ENCODE measurements around the gene STAG2. TPM values are rescaled to one million over a fixed set of nuclear protein-coding genes. Genes with fewer than 3 reads are reported as not detected.
"Not testable (repeated sequence)": the region's sequence is repeated elsewhere in the genome, so short reads cannot be mapped to it uniquely, and the experiment has no call there.

STAG2 gene
- total and polyA plus RNA-seq, 8 donors, result 11.1 to 175 (median 26.1) TPM

GRCh38 chrX:123923211-123923610 is 38.3 kb upstream of the STAG2 start:
- 52 to 100% (median 90%) methylated on average over 2 of the region's 2 CpGs for WGBS, 5 donors

GRCh38 chrX:123924186-123924585 is 37.3 kb upstream of the STAG2 start:
- Histone ChIP-seq H3K9me3 (no peaks in the 10 kb centered on the region), H3K4me1 (no peaks in the 10 kb centered on the region), H3K27ac (no peak overlapping the region), H3K27me3 (no peaks in the 10 kb centered on the region), H3K36me3 (no peaks in the 10 kb centered on the region), H3K4me3 (no peak overlapping the region)
- 26 to 86% (median 59%) methylated on average over 1 of the region's 1 CpG for WGBS, 5 donors
- no peak for TF ChIP-seq POLR2AphosphoS5 (IDR thresholded peaks at IDR 0.05)
- no peak for TF ChIP-seq POLR2A (IDR thresholded peaks at IDR 0.05)
- no peak for TF ChIP-seq EP300 (IDR thresholded peaks at IDR 0.05)
- TF ChIP-seq, protein P1, sequence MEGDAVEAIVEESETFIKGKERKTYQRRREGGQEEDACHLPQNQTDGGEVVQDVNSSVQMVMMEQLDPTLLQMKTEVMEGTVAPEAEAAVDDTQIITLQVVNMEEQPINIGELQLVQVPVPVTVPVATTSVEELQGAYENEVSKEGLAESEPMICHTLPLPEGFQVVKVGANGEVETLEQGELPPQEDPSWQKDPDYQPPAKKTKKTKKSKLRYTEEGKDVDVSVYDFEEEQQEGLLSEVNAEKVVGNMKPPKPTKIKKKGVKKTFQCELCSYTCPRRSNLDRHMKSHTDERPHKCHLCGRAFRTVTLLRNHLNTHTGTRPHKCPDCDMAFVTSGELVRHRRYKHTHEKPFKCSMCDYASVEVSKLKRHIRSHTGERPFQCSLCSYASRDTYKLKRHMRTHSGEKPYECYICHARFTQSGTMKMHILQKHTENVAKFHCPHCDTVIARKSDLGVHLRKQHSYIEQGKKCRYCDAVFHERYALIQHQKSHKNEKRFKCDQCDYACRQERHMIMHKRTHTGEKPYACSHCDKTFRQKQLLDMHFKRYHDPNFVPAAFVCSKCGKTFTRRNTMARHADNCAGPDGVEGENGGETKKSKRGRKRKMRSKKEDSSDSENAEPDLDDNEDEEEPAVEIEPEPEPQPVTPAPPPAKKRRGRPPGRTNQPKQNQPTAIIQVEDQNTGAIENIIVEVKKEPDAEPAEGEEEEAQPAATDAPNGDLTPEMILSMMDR (IDR thresholded peaks at IDR 0.05), result no peak
- no peak for DNase-seq
- intact Hi-C loops (cut with DNase I; ENCODE audit: low total_unique reads), result no loop called here

More at GRCh38 chrX:123923211-123923610, 38.3 kb upstream of the STAG2 start:
- H3K27me3 ChIP-seq, result no peaks in the 10 kb centered on the region
- TF ChIP-seq EP300 (IDR thresholded peaks at IDR 0.05) (no peak), POLR2A (IDR thresholded peaks at IDR 0.05) (no peak), POLR2AphosphoS5 (IDR thresholded peaks at IDR 0.05) (no peak)
- TF ChIP-seq, protein P1 (IDR thresholded peaks at IDR 0.05), result no peak
- no peaks in the 10 kb centered on the region for H3K36me3 ChIP-seq
- H3K9me3 ChIP-seq, result no peaks in the 10 kb centered on the region
- no peak overlapping the region for H3K27ac ChIP-seq
- H3K4me1 ChIP-seq, result no peaks in the 10 kb centered on the region
- no peak for DNase-seq
- no peak overlapping the region for H3K4me3 ChIP-seq
- intact Hi-C loops (cut with DNase I; ENCODE audit: low total_unique reads), result no loop called here

- H3K27ac ChIP-seq, result no peak overlapping the region
- WGBS, 5 donors, result 52 to 88% (median 68%) methylated on average over 2 of the region's 2 CpGs
- H3K27me3 ChIP-seq, result no peaks in the 10 kb centered on the region
- TF ChIP-seq EP300 (IDR thresholded peaks at IDR 0.05), result no peak
- TF ChIP-seq, protein P1 (IDR thresholded peaks at IDR 0.05), result no peak
- no peak for TF ChIP-seq POLR2A (IDR thresholded peaks at IDR 0.05)
- TF ChIP-seq POLR2AphosphoS5 (IDR thresholded peaks at IDR 0.05), result no peak
- H3K36me3 ChIP-seq, result no peaks in the 10 kb centered on the region
- DNase-seq, result no peak
- H3K9me3 ChIP-seq, result peaks cover 0 to 8% (median 0%) of the 10 kb centered on the region in 4 donors
- H3K4me1 ChIP-seq, result no peaks in the 10 kb centered on the region
- intact Hi-C loops (cut with DNase I; ENCODE audit: low total_unique reads), result no loop called here
- no peak overlapping the region for H3K4me3 ChIP-seq
Measured at GRCh38 chrX:123927845-123928244, 33.7 kb upstream of the STAG2 start.

DNA sequence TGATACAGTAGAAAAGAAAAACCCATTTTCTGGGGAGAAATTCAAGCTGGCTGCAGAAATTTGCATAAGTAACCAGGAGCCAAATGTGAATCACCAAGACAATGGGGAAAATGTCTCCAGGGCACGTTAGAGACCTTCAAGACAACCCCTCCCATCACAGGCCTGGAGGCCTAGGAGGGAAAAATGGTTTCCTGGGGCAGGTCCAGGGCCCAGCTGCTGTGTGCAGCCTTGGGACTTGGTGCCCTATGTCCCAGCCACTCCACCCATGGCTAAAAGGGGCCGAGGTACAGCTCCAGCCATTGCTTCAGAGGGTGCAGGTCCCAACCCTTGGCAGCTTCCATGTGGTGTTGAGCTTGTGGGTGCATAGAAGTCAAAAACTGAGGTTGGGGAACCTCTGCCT is 29.5 kb upstream of the STAG2 start:
- intact Hi-C loops (cut with DNase I; ENCODE audit: low total_unique reads); H3K4me1 ChIP-seq; H3K36me3 ChIP-seq; DNase-seq; H3K27me3 ChIP-seq; H3K9me3 ChIP-seq; H3K27ac ChIP-seq; H3K4me3 ChIP-seq: not testable (repeated sequence)
- 37 to 74% (median 64%) methylated on average over 1 to 2 of the region's 2 CpGs for WGBS, 5 donors

DNA sequence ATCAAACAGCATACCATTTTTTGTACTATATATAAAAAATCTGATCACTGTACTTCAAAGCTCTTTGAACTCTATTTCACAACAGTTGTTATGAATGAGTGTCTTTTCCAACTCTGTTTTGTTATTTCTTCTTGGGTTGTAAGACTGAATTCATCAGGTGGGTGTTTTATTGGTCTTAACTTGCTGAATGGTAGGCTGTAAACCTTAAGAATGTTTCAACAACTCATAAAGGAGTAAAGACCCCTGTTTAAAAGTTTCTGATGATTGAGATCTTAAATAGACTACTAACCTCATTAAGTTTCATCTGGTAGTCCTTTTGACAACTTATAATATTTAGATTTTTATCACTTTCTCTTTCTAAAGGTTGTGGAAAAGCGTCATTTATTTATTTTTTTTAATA is 18.4 kb upstream of the STAG2 start:
- intact Hi-C loops (cut with DNase I; ENCODE audit: low total_unique reads), result no loop called here
- H3K9me3 ChIP-seq, result no peaks in the 10 kb centered on the region
- H3K4me1 ChIP-seq, result no peaks in the 10 kb centered on the region
- H3K27ac ChIP-seq, result no peak overlapping the region
- H3K36me3 ChIP-seq, result no peaks in the 10 kb centered on the region
- no peak overlapping the region for H3K4me3 ChIP-seq
- H3K27me3 ChIP-seq, result no peaks in the 10 kb centered on the region
- TF ChIP-seq POLR2A (IDR thresholded peaks at IDR 0.05), result no peak
- no peak for TF ChIP-seq POLR2AphosphoS5 (IDR thresholded peaks at IDR 0.05)
- TF ChIP-seq EP300 (IDR thresholded peaks at IDR 0.05), result no peak
- TF ChIP-seq, protein P1 (IDR thresholded peaks at IDR 0.05), result no peak
- no peak for DNase-seq
- WGBS, 5 donors, result 0 to 80% (median 61%) methylated on average over 1 of the region's 1 CpG

All from stomach (tissue), 9 donors.